ENCODE data around the gene GJB3. TPM values are rescaled to one million over a fixed set of nuclear protein-coding genes. Genes with fewer than 3 reads are reported as not detected.

The GJB3 gene
- total RNA-seq, 1 donor from 2014 or later, result 9.6 TPM

- no peak for DNase-seq (ENCODE audit: low spot score)
- peaks cover 34% of the 10 kb centered on the region for H3K36me3 Mint-ChIP-seq (ENCODE audit: low read depth, unreplicated experiment)
- peaks cover 32% of the 10 kb centered on the region for H3K27me3 Mint-ChIP-seq (ENCODE audit: unreplicated experiment)
- no peak overlapping the region for H3K4me3 Mint-ChIP-seq (ENCODE audit: unreplicated experiment)
- no peaks in the 10 kb centered on the region for H3K9me3 Mint-ChIP-seq (ENCODE audit: unreplicated experiment)
- H3K27ac Mint-ChIP-seq (ENCODE audit: unreplicated experiment), result no peak overlapping the region
- TF ChIP-seq, protein P1, sequence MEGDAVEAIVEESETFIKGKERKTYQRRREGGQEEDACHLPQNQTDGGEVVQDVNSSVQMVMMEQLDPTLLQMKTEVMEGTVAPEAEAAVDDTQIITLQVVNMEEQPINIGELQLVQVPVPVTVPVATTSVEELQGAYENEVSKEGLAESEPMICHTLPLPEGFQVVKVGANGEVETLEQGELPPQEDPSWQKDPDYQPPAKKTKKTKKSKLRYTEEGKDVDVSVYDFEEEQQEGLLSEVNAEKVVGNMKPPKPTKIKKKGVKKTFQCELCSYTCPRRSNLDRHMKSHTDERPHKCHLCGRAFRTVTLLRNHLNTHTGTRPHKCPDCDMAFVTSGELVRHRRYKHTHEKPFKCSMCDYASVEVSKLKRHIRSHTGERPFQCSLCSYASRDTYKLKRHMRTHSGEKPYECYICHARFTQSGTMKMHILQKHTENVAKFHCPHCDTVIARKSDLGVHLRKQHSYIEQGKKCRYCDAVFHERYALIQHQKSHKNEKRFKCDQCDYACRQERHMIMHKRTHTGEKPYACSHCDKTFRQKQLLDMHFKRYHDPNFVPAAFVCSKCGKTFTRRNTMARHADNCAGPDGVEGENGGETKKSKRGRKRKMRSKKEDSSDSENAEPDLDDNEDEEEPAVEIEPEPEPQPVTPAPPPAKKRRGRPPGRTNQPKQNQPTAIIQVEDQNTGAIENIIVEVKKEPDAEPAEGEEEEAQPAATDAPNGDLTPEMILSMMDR (IDR thresholded peaks at IDR 0.05; ENCODE audit: unreplicated experiment), result no peak
- H3K4me1 Mint-ChIP-seq (ENCODE audit: unreplicated experiment), result peaks cover 62% of the 10 kb centered on the region
These were observed 10.0 kb downstream of the GJB3 start for GRCh38 chr1:34790985-34791384.

DNA sequence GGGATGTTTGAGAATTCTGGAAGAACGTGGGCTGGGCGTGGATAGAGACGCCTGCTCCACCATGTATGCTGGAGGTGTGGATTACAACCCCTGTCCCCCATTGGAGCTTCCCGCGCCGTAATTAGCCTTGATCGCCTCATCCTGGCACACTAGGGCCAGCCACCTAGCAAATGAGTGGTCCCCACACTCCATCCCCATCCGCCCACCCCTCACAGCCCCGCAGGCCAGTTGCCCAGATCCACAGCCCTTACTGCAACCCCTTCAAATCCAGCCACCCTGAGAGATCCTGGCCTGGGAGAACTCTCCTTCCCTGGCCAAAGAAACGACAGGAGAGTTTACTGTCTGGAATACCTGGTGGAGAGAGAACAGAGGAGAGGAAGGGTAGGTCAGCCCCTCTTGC is 11.4 kb downstream of the GJB3 start:
- DNase-seq (ENCODE audit: low spot score), result no peak

GRCh38 chr1:34792868-34793727 is 12.1 kb downstream of the GJB3 start, which contains the start of gene GJA4:
GJA4 (plus strand) TSS chr1:34792999; CDS start chr1:34794214, 1,215 bp downstream.
- DNase-seq (ENCODE audit: low spot score), result peak; percentile 26
- Mint-ChIP-seq H3K27me3 (ENCODE audit: unreplicated experiment) (peaks cover 27% of the 10 kb centered on the region), H3K9me3 (ENCODE audit: unreplicated experiment) (no peaks in the 10 kb centered on the region), H3K27ac (ENCODE audit: unreplicated experiment) (no peak within 1 kb of the TSS), H3K4me3 (ENCODE audit: unreplicated experiment) (peak within 1 kb of the TSS; percentile 92), H3K4me1 (ENCODE audit: unreplicated experiment) (peaks cover 65% of the 10 kb centered on the region), H3K36me3 (ENCODE audit: low read depth, unreplicated experiment) (peaks cover 49% of the 10 kb centered on the region)
- TF ChIP-seq, protein P1 (IDR thresholded peaks at IDR 0.05; ENCODE audit: unreplicated experiment), result no peak

More for the DNA sequence above, 11.4 kb downstream of the GJB3 start:
- H3K36me3 Mint-ChIP-seq (ENCODE audit: low read depth, unreplicated experiment), result peaks cover 46% of the 10 kb centered on the region
- peaks cover 27% of the 10 kb centered on the region for H3K27me3 Mint-ChIP-seq (ENCODE audit: unreplicated experiment)
- no peaks in the 10 kb centered on the region for H3K9me3 Mint-ChIP-seq (ENCODE audit: unreplicated experiment)
- H3K4me3 Mint-ChIP-seq (ENCODE audit: unreplicated experiment), result peak overlapping the region; percentile 90
- TF ChIP-seq, protein P1 (IDR thresholded peaks at IDR 0.05; ENCODE audit: unreplicated experiment), result no peak
- H3K4me1 Mint-ChIP-seq (ENCODE audit: unreplicated experiment), result peaks cover 64% of the 10 kb centered on the region
- no peak overlapping the region for H3K27ac Mint-ChIP-seq (ENCODE audit: unreplicated experiment)

- peaks cover 65% of the 10 kb centered on the region for H3K4me1 Mint-ChIP-seq (ENCODE audit: unreplicated experiment)
- H3K4me3 Mint-ChIP-seq (ENCODE audit: unreplicated experiment), result peak overlapping the region; percentile 92
- no peak for DNase-seq (ENCODE audit: low spot score)
- H3K9me3 Mint-ChIP-seq (ENCODE audit: unreplicated experiment), result no peaks in the 10 kb centered on the region
- H3K36me3 Mint-ChIP-seq (ENCODE audit: low read depth, unreplicated experiment), result peaks cover 55% of the 10 kb centered on the region
- H3K27ac Mint-ChIP-seq (ENCODE audit: unreplicated experiment), result no peak overlapping the region
- TF ChIP-seq, protein P1 (IDR thresholded peaks at IDR 0.05; ENCODE audit: unreplicated experiment), result no peak
- peaks cover 27% of the 10 kb centered on the region for H3K27me3 Mint-ChIP-seq (ENCODE audit: unreplicated experiment)
These were observed 13.2 kb downstream of the GJB3 start for GRCh38 chr1:34794001-34794789.
